WERI-Rb-1 (cell line): ENCODE measurements around the gene NELL1.

ENCODE experiments used
- DNase-seq: peaks from one replicate; pipeline ENCODE4 v3.0.0-alpha.2; 2020
- H3K27ac ChIP-seq: fragments of 250-450 bp; sonication (Bioruptor Pico); 2 replicates; pipeline ENCODE4 v1.5.1; 2020; ENCODE audit warnings: mild to moderate bottlenecking, moderate library complexity
- H3K27me3 ChIP-seq: fragments of 250-450 bp; sonication (Bioruptor Pico); 2 replicates; pipeline ENCODE4 v1.5.1; 2021; ENCODE audit warnings: mild to moderate bottlenecking, low read depth, moderate library complexity; ENCODE audit not compliant: insufficient read depth, severe bottlenecking
- H3K36me3 ChIP-seq: fragments of 250-450 bp; sonication (Bioruptor Pico); 2 replicates; pipeline ENCODE4 v1.5.1; 2020; ENCODE audit warnings: mild to moderate bottlenecking, moderate library complexity
- H3K4me3 ChIP-seq: 2 replicates; pipeline ENCODE4 v1.5.1; 2011; ENCODE audit warnings: low read depth, mild to moderate bottlenecking, control low read depth, low read length
- H3K9me3 ChIP-seq: fragments of 250-450 bp; sonication (Bioruptor Pico); 2 replicates; pipeline ENCODE4 v1.5.1; 2021; ENCODE audit warnings: mild to moderate bottlenecking, moderate library complexity; ENCODE audit not compliant: severe bottlenecking
- CTCF ChIP-seq: IDR thresholded peaks from 2 replicates; pipeline ENCODE4 v1.5.1; 2011; ENCODE audit warnings: low read depth, mild to moderate bottlenecking, control low read depth, inconsistent platforms, low read length

The NELL1 gene

GRCh38 chr11:21398195-21398594 lies 728.8 kb downstream of the NELL1 start:
- Histone ChIP-seq H3K27ac (no peak overlapping the region), H3K27me3 (no peaks in the 10 kb centered on the region), H3K36me3 (no peaks in the 10 kb centered on the region), H3K9me3 (no peaks in the 10 kb centered on the region), H3K4me3 (no peak overlapping the region)
- DNase-seq = no peak
- TF ChIP-seq CTCF = no peak

GRCh38 chr11:21401496-21401895 lies 732.1 kb downstream of the NELL1 start:
- TF ChIP-seq CTCF = no peak
- Histone ChIP-seq H3K27me3 (no peaks in the 10 kb centered on the region), H3K9me3 (no peaks in the 10 kb centered on the region), H3K4me3 (no peak overlapping the region), H3K36me3 (no peaks in the 10 kb centered on the region), H3K27ac (no peak overlapping the region)
- DNase-seq = no peak

- no peaks in the 10 kb centered on the region for H3K9me3 ChIP-seq
- no peak overlapping the region for H3K4me3 ChIP-seq
- H3K36me3 ChIP-seq = no peaks in the 10 kb centered on the region
- no peaks in the 10 kb centered on the region for H3K27me3 ChIP-seq
- no peak for DNase-seq
- TF ChIP-seq CTCF = no peak
- no peak overlapping the region for H3K27ac ChIP-seq
Observed at GRCh38 chr11:21402274-21402673, 732.9 kb downstream of the NELL1 start.

- DNase-seq = no peak
- TF ChIP-seq CTCF = no peak
Observed at GRCh38 chr11:21403069-21403468, 733.7 kb downstream of the NELL1 start.

GRCh38 chr11:21405422-21405821 lies 736.0 kb downstream of the NELL1 start:
- Histone ChIP-seq H3K27me3 (no peaks in the 10 kb centered on the region), H3K36me3 (no peaks in the 10 kb centered on the region), H3K9me3 (no peaks in the 10 kb centered on the region), H3K4me3 (no peak overlapping the region), H3K27ac (no peak overlapping the region)
- DNase-seq = no peak
- no peak for TF ChIP-seq CTCF

More at GRCh38 chr11:21403069-21403468, 733.7 kb downstream of the NELL1 start:
- Histone ChIP-seq H3K9me3 (no peaks in the 10 kb centered on the region), H3K27ac (no peak overlapping the region), H3K27me3 (no peaks in the 10 kb centered on the region), H3K36me3 (no peaks in the 10 kb centered on the region), H3K4me3 (no peak overlapping the region)

- H3K4me3 ChIP-seq = no peak overlapping the region
- no peak overlapping the region for H3K27ac ChIP-seq
- TF ChIP-seq CTCF = no peak
- H3K9me3 ChIP-seq = no peaks in the 10 kb centered on the region
- no peaks in the 10 kb centered on the region for H3K27me3 ChIP-seq
- no peak for DNase-seq
- H3K36me3 ChIP-seq = no peaks in the 10 kb centered on the region
Observed at GRCh38 chr11:21410513-21410912, 741.1 kb downstream of the NELL1 start.
